Endodermal cell (in vitro differentiated cells): Measurements from ENCODE around the gene ZMIZ1. TPM values are rescaled to one million over a fixed set of nuclear protein-coding genes. Genes with fewer than 3 reads are reported as not detected.

ENCODE experiments used
- DNase-seq: peaks from one replicate; pipeline ENCODE4 v3.0.0-alpha.2; 2017
- H3K27ac ChIP-seq: 2 replicates; pipeline ENCODE4 v1.5.1; 2013; ENCODE audit warnings: mild to moderate bottlenecking, low read depth, low read length, moderate library complexity
- H3K27me3 ChIP-seq: 2 replicates; pipeline ENCODE4 v1.6.1; 2013; ENCODE audit warnings: mild to moderate bottlenecking, low read length, moderate library complexity; ENCODE audit not compliant: insufficient read depth, control insufficient read depth, poor library complexity, severe bottlenecking
- H3K36me3 ChIP-seq: 2 replicates; pipeline ENCODE4 v1.7.0; 2013; ENCODE audit warnings: mild to moderate bottlenecking, low read length, moderate library complexity; ENCODE audit not compliant: control insufficient read depth, insufficient read depth
- H3K4me1 ChIP-seq: one replicate; pipeline ENCODE4 v1.7.0; 2013; ENCODE audit warnings: low read length; ENCODE audit not compliant: control insufficient read depth, insufficient read depth
- H3K4me3 ChIP-seq: 2 replicates; pipeline ENCODE4 v1.5.1; 2013; ENCODE audit warnings: mild to moderate bottlenecking, low read length, moderate library complexity
- H3K9ac ChIP-seq: 2 replicates; pipeline ENCODE4 v1.6.1; 2013; ENCODE audit warnings: mild to moderate bottlenecking, low read length, moderate library complexity; ENCODE audit not compliant: poor library complexity, severe bottlenecking; ENCODE audit errors: extremely low read depth
- H3K9me3 ChIP-seq: 2 replicates; pipeline ENCODE4 v1.6.1; 2013; ENCODE audit warnings: mild to moderate bottlenecking, low read length, moderate library complexity; ENCODE audit not compliant: control insufficient read depth
- H3K27ac Mint-ChIP-seq: 2 replicates; pipeline ENCODE4 v1.8.0; 2020; ENCODE audit warnings: mixed read lengths
- H3K27me3 Mint-ChIP-seq: 2 replicates; pipeline ENCODE4 v1.8.0; 2021; ENCODE audit warnings: mild to moderate bottlenecking, mixed read lengths; ENCODE audit not compliant: insufficient read depth
- H3K36me3 Mint-ChIP-seq: 2 replicates; pipeline ENCODE4 v1.8.0; 2020; ENCODE audit warnings: low read depth, mixed read lengths
- H3K4me1 Mint-ChIP-seq: 2 replicates; pipeline ENCODE4 v1.8.0; 2020; ENCODE audit warnings: mixed read lengths
- H3K4me3 Mint-ChIP-seq: 2 replicates; pipeline ENCODE4 v1.8.0; 2020; ENCODE audit warnings: mild to moderate bottlenecking, moderate library complexity, mixed read lengths
- H3K9me3 Mint-ChIP-seq: 2 replicates; pipeline ENCODE4 v1.8.0; 2020; ENCODE audit warnings: mild to moderate bottlenecking, mixed read lengths
- CTCF ChIP-seq: fragments of 200-600 bp; sonication (generic); conservative IDR thresholded peaks from 2 replicates; pipeline ENCODE4 v1.5.0; 2021; ENCODE audit warnings: antibody characterized with exemption, mild to moderate bottlenecking
- WGBS, 2 experiments: methylation state at CpG; one replicate each; pipeline versions ENCODE4 v1.1.5 to v1.1.7; 2013; ENCODE audit warnings: missing lambda C conversion rate in 2 of 2, mixed read lengths in 1 of 2; ENCODE audit not compliant: insufficient coverage in 1 of 2, insufficient read length in 1 of 2; 5-methylcytosine and 5-hydroxymethylcytosine counted together
- total RNA-seq, 2 donors: library from RNA; stranded (reverse); fragmentation: NEBNext Ultra II Directional in 1 of 2; extraction: Animal tissue kit (Norgen Biotek cat#: 25700) in 1 of 2; gene quantifications; 2 replicates in 1 of 2; 3 replicates in 1 of 2; pipeline ENCODE4 v1.2.1, GENCODE V29; 2021

Gene ZMIZ1
- total RNA-seq, 2 donors from 2014 or later, result 65.3 to 67.5 TPM

- no peak overlapping the region for H3K9ac ChIP-seq
- no peaks in the 10 kb centered on the region for H3K27me3 Mint-ChIP-seq
- no peaks in the 10 kb centered on the region for H3K9me3 ChIP-seq
- DNase-seq, result no peak
- WGBS, 2 experiments, result 91 to 92% methylated on average over 6 to 9 of the region's 9 CpGs
- peak overlapping the region; percentile 66 for H3K27ac Mint-ChIP-seq
- H3K27me3 ChIP-seq, result no peaks in the 10 kb centered on the region
- peaks cover 30% of the 10 kb centered on the region for H3K36me3 Mint-ChIP-seq
- peak overlapping the region; percentile 2 for H3K27ac ChIP-seq
- TF ChIP-seq CTCF, result no peak
- H3K4me3 ChIP-seq, result no peak overlapping the region
- H3K36me3 ChIP-seq, result peaks cover 26% of the 10 kb centered on the region
- peaks cover 15% of the 10 kb centered on the region for H3K4me1 ChIP-seq
- no peak overlapping the region for H3K4me3 Mint-ChIP-seq
- peaks cover 28% of the 10 kb centered on the region for H3K4me1 Mint-ChIP-seq
- H3K9me3 Mint-ChIP-seq, result no peaks in the 10 kb centered on the region
Observed at GRCh38 chr10:79145517-79146470, 77.0 kb downstream of the ZMIZ1 start.

DNA sequence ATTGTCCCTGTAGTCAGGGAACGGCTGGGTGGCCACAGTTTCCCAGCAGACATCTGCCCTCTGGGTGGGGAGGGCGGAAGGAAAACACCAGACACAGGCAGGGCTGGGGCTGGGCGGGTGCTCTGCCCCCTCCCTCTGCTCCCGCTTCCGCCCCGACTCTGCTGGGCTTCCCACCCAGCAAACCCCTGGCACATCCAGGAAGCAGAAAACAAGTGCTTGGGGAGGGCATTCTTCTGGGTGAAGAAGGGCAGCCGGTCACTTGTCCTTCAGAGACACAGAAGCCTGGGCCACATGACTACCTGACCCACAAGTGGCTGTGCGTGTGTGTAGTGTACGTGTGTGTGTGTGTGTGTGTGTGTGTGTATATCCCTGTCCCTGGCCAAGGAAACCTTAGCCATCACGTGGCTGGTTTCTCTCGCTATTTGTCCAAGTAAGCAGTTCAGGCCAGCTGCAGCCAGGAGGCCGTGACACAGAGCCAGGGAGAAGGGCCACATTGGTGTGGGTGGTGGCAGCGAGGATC is 77.9 kb downstream of the ZMIZ1 start:
- no peaks in the 10 kb centered on the region for H3K9me3 ChIP-seq
- Mint-ChIP-seq H3K27me3 (no peaks in the 10 kb centered on the region), H3K36me3 (peaks cover 24% of the 10 kb centered on the region), H3K4me3 (no peak overlapping the region), H3K9me3 (no peaks in the 10 kb centered on the region), H3K4me1 (peaks cover 25% of the 10 kb centered on the region), H3K27ac (peak overlapping the region; percentile 55)
- H3K36me3 ChIP-seq, result peaks cover 17% of the 10 kb centered on the region
- H3K27ac ChIP-seq, result no peak overlapping the region
- 90 to 100% methylated on average over 1 to 13 of the region's 13 CpGs for WGBS, 2 experiments
- no peak for TF ChIP-seq CTCF
- DNase-seq, result no peak
- H3K4me1 ChIP-seq, result peaks cover 15% of the 10 kb centered on the region
- no peak overlapping the region for H3K9ac ChIP-seq
- H3K4me3 ChIP-seq, result no peak overlapping the region
- no peaks in the 10 kb centered on the region for H3K27me3 ChIP-seq

GRCh38 chr10:79147306-79147705 is 78.5 kb downstream of the ZMIZ1 start:
- H3K4me1 Mint-ChIP-seq, result peaks cover 23% of the 10 kb centered on the region
- H3K27ac ChIP-seq, result no peak overlapping the region
- no peak for DNase-seq

More at GRCh38 chr10:79147306-79147705, 78.5 kb downstream of the ZMIZ1 start:
- Mint-ChIP-seq H3K4me3 (no peak overlapping the region), H3K27me3 (no peaks in the 10 kb centered on the region), H3K9me3 (no peaks in the 10 kb centered on the region), H3K27ac (peak overlapping the region; percentile 55), H3K36me3 (peaks cover 18% of the 10 kb centered on the region)
- H3K4me1 ChIP-seq, result peaks cover 18% of the 10 kb centered on the region
- H3K36me3 ChIP-seq, result peaks cover 16% of the 10 kb centered on the region
- H3K9me3 ChIP-seq, result no peaks in the 10 kb centered on the region
- 93 to 98% methylated on average over 5 of the region's 5 CpGs for WGBS, 2 experiments
- H3K4me3 ChIP-seq, result no peak overlapping the region
- TF ChIP-seq CTCF, result no peak
- no peaks in the 10 kb centered on the region for H3K27me3 ChIP-seq
- no peak overlapping the region for H3K9ac ChIP-seq
